Measurements from ENCODE around the gene LVRN. TPM values are rescaled to one million over a fixed set of nuclear protein-coding genes. Genes with fewer than 3 reads are reported as not detected.

Gene LVRN
- total RNA-seq, 2 experiments from 2014 or later, result not detected

DNA sequence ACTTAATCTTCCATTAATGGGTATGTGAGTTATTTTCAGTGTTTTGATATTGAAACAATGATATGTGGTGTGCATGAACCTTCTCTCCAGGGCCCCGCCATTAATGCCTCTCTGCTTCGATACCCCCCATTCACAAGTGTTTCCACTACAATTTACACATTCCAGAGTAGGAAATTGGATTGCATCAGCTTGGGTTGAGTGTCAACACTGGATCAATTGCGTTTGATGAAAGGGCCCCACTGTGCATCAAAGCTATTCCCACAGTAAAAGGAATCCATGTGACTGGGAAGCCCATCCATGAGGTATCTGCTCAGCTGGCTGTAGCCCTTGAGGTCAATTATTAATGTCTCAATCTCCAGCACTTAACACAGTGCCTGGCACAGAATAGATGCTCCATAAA is 17.8 kb upstream of the LVRN start:
- no peak overlapping the region for H3K4me3 Mint-ChIP-seq
- peaks cover 2% of the 10 kb centered on the region for H3K27me3 Mint-ChIP-seq
- CTCF ChIA-PET, result interaction anchor here (0.9 kb wide), 1 partner anchor 10 kb away, joined by 4 read pairs; no protein-coding TSS in a partner anchor

DNA sequence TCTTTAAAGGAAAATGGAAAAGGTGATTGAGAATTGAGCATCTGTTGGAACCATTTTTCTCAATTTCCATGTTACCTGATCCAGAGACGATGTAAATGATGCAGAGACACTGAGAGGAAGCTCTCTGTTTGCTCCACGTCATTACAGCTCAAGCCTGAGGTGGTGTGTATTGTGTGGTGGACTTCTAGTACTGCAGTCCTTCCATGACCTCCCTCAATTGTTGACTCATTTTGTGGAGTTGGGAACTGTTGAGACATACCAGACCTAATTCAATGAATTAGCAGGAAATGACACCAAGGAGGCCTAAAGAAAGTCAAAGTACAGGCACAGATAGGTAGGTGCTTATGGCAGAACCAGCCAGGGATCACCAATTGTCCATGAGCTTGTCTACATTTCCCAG is 15.6 kb upstream of the LVRN start:
- no peak overlapping the region for H3K27ac Mint-ChIP-seq
- no peak for DNase-seq
- no peaks in the 10 kb centered on the region for H3K36me3 Mint-ChIP-seq (ENCODE audit: low read depth)
- no peaks in the 10 kb centered on the region for H3K4me1 Mint-ChIP-seq
- ChIA-PET CTCF (no interaction called here), POLR2A (no interaction called here)
- no peak overlapping the region for H3K4me3 Mint-ChIP-seq
- H3K9me3 Mint-ChIP-seq, result no peaks in the 10 kb centered on the region
- H3K27me3 Mint-ChIP-seq, result peaks cover 2% of the 10 kb centered on the region

More for the DNA sequence above, 17.8 kb upstream of the LVRN start:
- POLR2A ChIA-PET, result no interaction called here
- H3K36me3 Mint-ChIP-seq (ENCODE audit: low read depth), result no peaks in the 10 kb centered on the region
- no peak for DNase-seq
- no peak overlapping the region for H3K27ac Mint-ChIP-seq
- H3K9me3 Mint-ChIP-seq, result no peaks in the 10 kb centered on the region
- H3K4me1 Mint-ChIP-seq, result no peaks in the 10 kb centered on the region

DNA sequence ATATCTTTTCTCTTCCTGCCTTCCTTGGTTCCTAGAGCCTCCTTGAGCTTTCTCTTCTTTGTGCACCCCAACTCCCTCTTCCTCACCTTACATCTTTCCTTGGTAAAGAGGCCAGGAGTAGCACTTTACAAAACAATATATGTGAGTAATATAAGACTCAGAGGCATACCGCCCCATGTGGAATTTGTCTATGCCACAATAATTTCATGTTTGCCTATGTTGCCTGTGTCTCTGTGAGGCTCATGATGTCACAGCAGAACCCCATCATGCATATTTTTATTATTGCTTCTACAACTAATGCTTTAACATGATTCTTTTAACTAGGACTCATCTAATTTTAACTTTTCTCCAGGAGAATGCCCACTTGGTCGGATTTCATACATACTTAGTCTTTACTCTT is 15.0 kb upstream of the LVRN start:
- no peaks in the 10 kb centered on the region for H3K4me1 Mint-ChIP-seq
- ChIA-PET CTCF (no interaction called here), POLR2A (no interaction called here)
- no peak overlapping the region for H3K27ac Mint-ChIP-seq
- no peaks in the 10 kb centered on the region for H3K36me3 Mint-ChIP-seq (ENCODE audit: low read depth)
- no peaks in the 10 kb centered on the region for H3K9me3 Mint-ChIP-seq
- DNase-seq, result no peak
- peaks cover 2% of the 10 kb centered on the region for H3K27me3 Mint-ChIP-seq
- no peak overlapping the region for H3K4me3 Mint-ChIP-seq

DNA sequence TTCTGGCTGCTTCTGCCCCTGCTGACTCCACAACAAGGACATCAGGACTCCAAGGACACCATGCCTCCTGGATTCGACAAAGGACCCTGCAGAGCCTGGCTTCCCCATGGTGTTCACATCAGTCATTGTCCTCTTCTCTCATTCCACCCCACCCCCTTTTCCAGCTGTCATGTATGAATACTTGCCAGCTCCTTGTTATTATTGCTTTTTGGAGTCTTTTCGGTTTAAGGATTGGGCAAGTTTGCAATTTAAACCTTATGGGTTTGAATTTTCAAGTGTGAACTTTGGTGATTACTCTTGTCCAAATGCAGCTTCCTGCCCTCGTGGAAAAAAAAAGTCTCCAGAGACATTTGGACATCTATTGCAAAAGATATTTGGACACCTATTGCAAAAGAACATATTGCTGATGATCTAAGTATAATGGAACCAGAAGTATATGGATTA is 14.2 kb upstream of the LVRN start:
- POLR2A ChIA-PET, result no interaction called here
- DNase-seq, result no peak
- H3K27ac Mint-ChIP-seq, result no peak overlapping the region
- CTCF ChIA-PET, result interaction anchor here (0.6 kb wide), 2 partner anchors 19 to 20 kb away, joined by 3 read pairs; no protein-coding TSS in a partner anchor
- no peaks in the 10 kb centered on the region for H3K4me1 Mint-ChIP-seq
- H3K4me3 Mint-ChIP-seq, result no peak overlapping the region
- H3K36me3 Mint-ChIP-seq (ENCODE audit: low read depth), result no peaks in the 10 kb centered on the region
- peaks cover 2% of the 10 kb centered on the region for H3K27me3 Mint-ChIP-seq
- no peaks in the 10 kb centered on the region for H3K9me3 Mint-ChIP-seq

DNA sequence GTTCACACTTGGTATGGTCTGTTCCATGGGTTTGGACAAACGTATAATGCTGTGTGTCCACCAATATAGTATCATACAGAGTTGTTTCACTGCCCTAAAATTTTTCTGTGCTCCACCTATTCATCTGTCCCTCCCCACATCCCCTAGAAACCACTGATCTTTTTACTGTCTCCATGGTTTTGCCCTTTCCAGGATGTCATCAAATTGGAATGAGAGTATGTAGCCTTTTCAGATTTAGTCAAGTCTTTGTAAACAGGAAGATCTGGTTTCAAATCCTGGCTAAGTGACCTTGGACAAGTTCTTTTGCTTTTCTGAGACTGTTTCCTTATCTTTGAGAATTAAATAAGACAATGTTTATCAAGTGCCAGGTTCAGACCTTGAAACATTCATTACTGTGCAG is 13.2 kb upstream of the LVRN start:
- ChIA-PET CTCF (no interaction called here), POLR2A (no interaction called here)
- no peaks in the 10 kb centered on the region for H3K4me1 Mint-ChIP-seq
- H3K27ac Mint-ChIP-seq, result no peak overlapping the region
- no peak overlapping the region for H3K4me3 Mint-ChIP-seq
- DNase-seq, result no peak
- H3K9me3 Mint-ChIP-seq, result no peaks in the 10 kb centered on the region
- peaks cover 2% of the 10 kb centered on the region for H3K27me3 Mint-ChIP-seq
- no peaks in the 10 kb centered on the region for H3K36me3 Mint-ChIP-seq (ENCODE audit: low read depth)

DNA sequence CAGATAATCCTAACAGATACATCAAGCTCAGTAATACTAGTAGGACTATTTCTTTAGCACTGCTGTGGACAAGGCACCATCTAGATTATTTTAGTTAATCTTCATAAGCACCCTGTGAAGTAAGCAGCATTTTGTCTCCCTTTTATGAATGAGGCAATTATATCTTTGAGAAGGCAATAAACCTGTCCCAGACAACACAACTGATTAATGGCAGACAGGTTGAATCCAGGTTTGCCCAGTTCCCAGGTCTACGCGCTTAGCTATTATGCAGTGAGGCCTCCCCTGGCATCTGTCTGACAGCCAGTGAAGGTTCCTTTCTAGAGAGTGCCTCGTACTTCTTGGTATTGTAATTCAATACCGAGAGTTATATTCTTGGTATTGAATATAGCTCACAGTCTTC is 9.7 kb upstream of the LVRN start:
- CTCF ChIA-PET, result no interaction called here
- Mint-ChIP-seq H3K4me1 (no peaks in the 10 kb centered on the region), H3K36me3 (ENCODE audit: low read depth) (no peaks in the 10 kb centered on the region), H3K4me3 (no peak overlapping the region), H3K9me3 (no peaks in the 10 kb centered on the region), H3K27me3 (peaks cover 5% of the 10 kb centered on the region), H3K27ac (no peak overlapping the region)
- DNase-seq, result no peak
- POLR2A ChIA-PET, result interaction anchor here (0.6 kb wide), 1 partner anchor 707 kb away, joined by 4 read pairs; no protein-coding TSS in a partner anchor

DNA sequence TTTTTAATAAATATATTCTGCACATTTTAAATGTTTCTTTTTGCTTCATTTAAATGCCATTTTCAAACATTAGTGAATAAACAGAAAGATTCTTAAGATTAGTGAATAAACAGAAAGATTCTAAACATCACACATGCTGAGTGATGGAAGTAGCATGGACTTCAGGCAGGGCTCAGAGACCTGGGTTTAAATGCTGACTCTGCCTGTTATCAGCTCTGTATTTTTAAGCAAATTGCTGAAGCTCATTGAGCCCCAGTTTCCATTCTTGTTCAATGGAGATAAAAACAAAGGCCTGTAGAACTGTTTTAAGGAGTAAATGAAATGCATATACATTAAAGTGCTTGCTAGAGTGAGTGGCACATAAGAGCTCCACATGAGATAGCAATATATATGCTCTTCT is 8.1 kb upstream of the LVRN start:
- H3K27me3 Mint-ChIP-seq, result peaks cover 5% of the 10 kb centered on the region
- no peak for DNase-seq
- no peak overlapping the region for H3K4me3 Mint-ChIP-seq
- H3K9me3 Mint-ChIP-seq, result no peaks in the 10 kb centered on the region
- ChIA-PET POLR2A (no interaction called here), CTCF (interaction anchor here (0.6 kb wide), 1 partner anchor 44 kb away, joined by 3 read pairs; no protein-coding TSS in a partner anchor)
- no peak overlapping the region for H3K27ac Mint-ChIP-seq
- no peaks in the 10 kb centered on the region for H3K4me1 Mint-ChIP-seq
- H3K36me3 Mint-ChIP-seq (ENCODE audit: low read depth), result no peaks in the 10 kb centered on the region

DNA sequence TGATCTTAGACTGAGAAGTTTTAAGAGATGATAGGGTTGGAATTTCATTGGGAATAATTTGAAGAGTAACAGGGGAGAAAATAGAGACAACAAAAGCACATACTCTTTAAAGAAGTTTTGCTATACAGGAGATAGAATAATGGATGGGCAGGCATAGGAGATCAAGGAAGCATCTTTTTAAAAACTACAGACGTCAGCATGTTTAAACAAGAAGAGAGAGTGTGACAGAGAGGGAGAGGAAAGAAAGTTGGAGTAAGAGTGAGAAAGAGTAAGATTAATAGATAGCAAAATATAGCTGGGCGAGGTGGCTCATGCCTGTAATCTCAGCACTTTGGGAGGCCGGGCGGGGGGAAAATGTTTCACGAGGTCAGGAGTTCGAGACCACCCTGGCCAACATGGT is 5.3 kb upstream of the LVRN start:
- ChIA-PET CTCF (no interaction called here), POLR2A (no interaction called here)
- H3K27ac Mint-ChIP-seq, result no peak overlapping the region
- DNase-seq, result no peak
- H3K9me3 Mint-ChIP-seq, result no peaks in the 10 kb centered on the region
- H3K36me3 Mint-ChIP-seq (ENCODE audit: low read depth), result no peaks in the 10 kb centered on the region
- no peak overlapping the region for H3K4me3 Mint-ChIP-seq
- peaks cover 3% of the 10 kb centered on the region for H3K4me1 Mint-ChIP-seq
- H3K27me3 Mint-ChIP-seq, result peaks cover 28% of the 10 kb centered on the region

DNA sequence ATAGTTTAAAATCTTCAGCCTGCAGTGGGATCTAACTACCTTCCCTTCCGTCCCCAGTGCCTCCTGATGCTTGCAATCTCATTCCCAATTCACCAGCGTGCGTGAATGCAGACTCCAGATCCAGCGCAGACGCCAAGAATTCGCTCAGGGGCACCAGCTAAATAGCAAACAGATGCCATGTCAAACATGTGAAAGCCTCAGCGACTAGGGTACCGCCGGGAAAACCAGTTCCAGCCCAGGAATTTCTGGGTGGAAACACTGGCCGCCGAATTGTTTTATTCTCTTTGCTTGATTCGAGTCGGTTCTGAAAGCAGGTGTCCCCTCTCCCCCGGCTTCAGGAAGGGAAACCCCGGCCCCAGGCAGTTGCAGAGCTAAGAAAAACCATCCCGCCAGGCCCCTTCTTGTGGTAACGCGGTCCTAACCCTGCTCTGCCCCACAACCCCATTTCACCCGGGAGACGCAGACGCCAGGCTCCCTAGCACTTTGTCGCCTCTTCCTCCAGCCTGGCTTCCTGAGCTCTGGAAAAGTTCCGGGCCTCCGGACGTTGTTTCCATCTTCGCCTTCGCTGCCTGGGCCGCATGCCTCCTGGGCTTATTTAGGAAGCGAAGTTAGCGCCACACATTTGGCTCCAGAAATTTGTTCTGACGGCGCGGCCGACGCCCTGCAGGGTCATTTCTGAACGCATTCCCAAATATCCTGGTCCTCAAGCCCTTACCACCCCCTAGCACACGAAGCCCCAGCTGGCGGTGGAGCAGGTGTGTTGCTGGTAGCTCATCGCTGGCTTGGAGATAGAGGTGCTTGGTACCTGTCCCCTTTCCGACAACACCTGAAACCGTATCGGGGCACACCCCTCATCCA is 665 bp upstream of the LVRN start:
- H3K4me1 Mint-ChIP-seq, result peaks cover 5% of the 10 kb centered on the region
- no peak for DNase-seq
- peaks cover 55% of the 10 kb centered on the region for H3K27me3 Mint-ChIP-seq
- CTCF ChIA-PET, result no interaction called here
- no peak overlapping the region for H3K27ac Mint-ChIP-seq
- H3K4me3 Mint-ChIP-seq, result no peak overlapping the region
- H3K9me3 Mint-ChIP-seq, result no peaks in the 10 kb centered on the region
- POLR2A ChIA-PET, result no interaction called here
- H3K36me3 Mint-ChIP-seq (ENCODE audit: low read depth), result no peaks in the 10 kb centered on the region

DNA sequence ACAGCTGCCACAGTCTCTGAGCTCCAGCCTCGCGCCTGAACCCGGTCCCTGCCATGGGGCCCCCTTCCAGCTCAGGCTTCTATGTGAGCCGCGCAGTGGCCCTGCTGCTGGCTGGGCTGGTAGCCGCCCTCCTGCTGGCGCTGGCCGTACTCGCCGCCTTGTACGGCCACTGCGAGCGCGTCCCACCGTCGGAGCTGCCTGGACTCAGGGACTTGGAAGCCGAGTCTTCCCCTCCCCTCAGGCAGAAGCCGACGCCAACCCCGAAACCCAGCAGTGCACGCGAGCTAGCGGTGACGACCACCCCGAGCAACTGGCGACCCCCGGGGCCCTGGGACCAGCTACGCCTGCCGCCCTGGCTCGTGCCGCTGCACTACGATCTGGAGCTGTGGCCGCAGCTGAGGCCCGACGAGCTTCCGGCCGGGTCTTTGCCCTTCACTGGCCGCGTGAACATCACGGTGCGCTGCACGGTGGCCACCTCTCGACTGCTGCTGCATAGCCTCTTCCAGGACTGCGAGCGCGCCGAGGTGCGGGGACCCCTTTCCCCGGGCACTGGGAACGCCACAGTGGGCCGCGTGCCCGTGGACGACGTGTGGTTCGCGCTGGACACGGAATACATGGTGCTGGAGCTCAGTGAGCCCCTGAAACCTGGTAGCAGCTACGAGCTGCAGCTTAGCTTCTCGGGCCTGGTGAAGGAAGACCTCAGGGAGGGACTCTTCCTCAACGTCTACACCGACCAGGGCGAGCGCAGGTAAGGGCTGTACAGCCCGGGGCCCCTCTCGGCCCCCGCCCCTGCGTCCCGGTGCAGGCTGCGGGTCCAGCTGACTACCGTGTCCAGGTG is 509 bp downstream of the LVRN start:
- Mint-ChIP-seq H3K4me1 (peaks cover 5% of the 10 kb centered on the region), H3K36me3 (ENCODE audit: low read depth) (no peaks in the 10 kb centered on the region), H3K27ac (no peak overlapping the region), H3K9me3 (no peaks in the 10 kb centered on the region), H3K27me3 (peaks cover 60% of the 10 kb centered on the region), H3K4me3 (no peak overlapping the region)
- CTCF ChIA-PET, result no interaction called here
- no peak for DNase-seq
- POLR2A ChIA-PET, result no interaction called here

DNA sequence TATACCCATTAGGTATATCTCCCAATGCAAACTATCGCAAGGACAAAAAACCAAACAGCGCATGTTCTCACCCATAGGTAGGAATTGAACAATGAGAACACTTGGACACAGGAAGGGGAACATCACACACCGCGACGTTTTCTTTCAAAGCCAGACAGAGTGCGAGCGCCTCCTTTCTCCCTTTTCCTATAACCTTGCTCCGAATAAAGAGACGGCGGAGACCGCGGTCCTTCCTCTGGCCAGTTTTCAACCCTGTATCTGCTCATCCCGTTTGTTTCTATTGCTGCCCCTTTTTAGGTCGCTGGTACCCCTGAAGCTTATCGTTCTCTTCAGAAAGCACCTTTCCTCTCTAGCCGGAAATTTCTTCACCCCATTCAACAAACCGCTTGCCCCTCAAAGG is 1.3 kb downstream of the LVRN start:
- peaks cover 5% of the 10 kb centered on the region for H3K4me1 Mint-ChIP-seq
- no peaks in the 10 kb centered on the region for H3K36me3 Mint-ChIP-seq (ENCODE audit: low read depth)
- no peaks in the 10 kb centered on the region for H3K9me3 Mint-ChIP-seq
- ChIA-PET CTCF (no interaction called here), POLR2A (no interaction called here)
- no peak for DNase-seq
- peak overlapping the region; percentile 57 for H3K27ac Mint-ChIP-seq
- H3K4me3 Mint-ChIP-seq, result no peak overlapping the region
- peaks cover 66% of the 10 kb centered on the region for H3K27me3 Mint-ChIP-seq

DNA sequence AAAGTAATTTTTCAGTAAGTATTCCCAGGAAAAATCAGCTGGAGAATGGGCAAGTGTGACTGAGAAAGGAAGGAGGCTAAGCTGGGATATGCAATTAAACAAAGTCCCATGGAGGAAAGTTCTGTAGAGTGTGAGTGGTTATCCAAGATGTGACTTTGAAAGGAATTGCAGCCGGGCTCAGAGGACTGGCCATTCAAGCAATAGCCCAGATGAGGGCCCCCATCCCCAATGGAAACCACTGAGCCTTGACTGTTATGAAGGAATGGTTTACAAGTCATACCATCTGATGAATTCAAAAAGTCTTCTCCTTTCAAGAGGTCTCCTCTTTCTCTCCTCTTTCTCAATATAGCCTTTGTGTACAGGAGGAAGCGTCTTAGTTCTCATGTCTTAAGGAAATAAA is 6.5 kb downstream of the LVRN start:
- ChIA-PET POLR2A (no interaction called here), CTCF (no interaction called here)
- Mint-ChIP-seq H3K27me3 (peaks cover 48% of the 10 kb centered on the region), H3K36me3 (ENCODE audit: low read depth) (no peaks in the 10 kb centered on the region), H3K27ac (no peak overlapping the region), H3K4me1 (peaks cover under 1% of the 10 kb centered on the region), H3K9me3 (no peaks in the 10 kb centered on the region), H3K4me3 (no peak overlapping the region)
- no peak for DNase-seq

DNA sequence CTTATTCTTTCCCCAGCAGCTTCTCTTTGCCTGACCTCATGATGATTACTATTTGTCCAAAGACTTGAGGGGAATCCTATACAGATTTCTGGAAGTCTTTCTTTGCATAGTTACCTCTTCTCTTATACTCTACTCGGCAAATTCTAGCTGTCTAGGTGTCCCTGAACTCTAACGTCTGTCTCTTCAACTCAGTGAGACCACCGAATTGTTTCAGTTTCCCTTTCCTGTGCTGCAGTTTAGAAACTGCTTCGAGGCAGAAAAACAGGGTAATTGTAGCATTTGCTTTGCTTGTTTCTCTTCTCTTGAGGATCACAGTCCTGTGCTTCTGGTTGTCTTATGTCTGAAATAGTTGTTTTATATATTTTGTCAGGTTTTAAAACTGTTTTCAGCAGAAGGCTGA is 14.8 kb downstream of the LVRN start:
- no peak overlapping the region for H3K4me3 Mint-ChIP-seq
- H3K27ac Mint-ChIP-seq, result no peak overlapping the region
- POLR2A ChIA-PET, result no interaction called here
- CTCF ChIA-PET, result no interaction called here
- H3K27me3 Mint-ChIP-seq, result peaks cover 26% of the 10 kb centered on the region
- peaks cover 1% of the 10 kb centered on the region for H3K4me1 Mint-ChIP-seq
- DNase-seq, result no peak
- H3K9me3 Mint-ChIP-seq, result peaks cover 3% of the 10 kb centered on the region
- H3K36me3 Mint-ChIP-seq (ENCODE audit: low read depth), result no peaks in the 10 kb centered on the region
